K562 (cell line): ENCODE results near the gene PUSL1. TPM values are rescaled to one million over a fixed set of nuclear protein-coding genes. Genes with fewer than 3 reads are reported as not detected.

Experiments
- POLR2A ChIP-seq: fragments of 450-650 bp; conservative IDR thresholded peaks from 2 replicates; pipeline ENCODE4 v1.6.1; 2016
- POLR2AphosphoS5 ChIP-seq: IDR thresholded peaks from 2 replicates; pipeline ENCODE4 v1.6.1; 2011; ENCODE audit warnings: mild to moderate bottlenecking, low read depth, low read length, moderate library complexity; ENCODE audit not compliant: control insufficient read depth, insufficient read depth
- POLR2G ChIP-seq: fragments of 200-400 bp; formaldehyde crosslinking; IDR thresholded peaks from 2 replicates; pipeline ENCODE4 v1.6.1; 2017; ENCODE audit warnings: low read depth, mild to moderate bottlenecking, antibody characterized with exemption, low read length, moderate library complexity
- polyA plus RNA-seq, 8 experiments: library from polyadenylated mRNA; depleted of rRNA in 4 of 8; stranded (reverse) in 5 of 8; unstranded in 3 of 8; fragments of >200 nt; fragmentation: Nextera tagmentation in 2 of 8; fragmentation: Illumina TruSeq in 1 of 8; extraction: Ambion mirVana in 2 of 8; extraction: Trizol in 1 of 8; gene quantifications; 2 replicates each; pipeline versions ENCODE4 v1.2.1 to v1.2.3, GENCODE V29; 2011 to 2014; ENCODE audit warnings: inconsistent platforms in 1 of 8, missing spikeins in 1 of 8
- total RNA-seq, 7 experiments: library from RNA; depleted of rRNA in 6 of 7; stranded (reverse); fragments of >200 nt in 6 of 7; fragmentation: Illumina TruSeq in 2 of 7; extraction: Trizol in 2 of 7; gene quantifications; 2 replicates each; pipeline versions ENCODE4 v1.2.1 to v1.2.3, GENCODE V29; 2011 to 2021; ENCODE audit warnings: low replicate concordance in 1 of 7
- TF ChIP-seq, protein P1 (sequence below): fragments of 250-450 bp; sonication (Bioruptor Pico); IDR thresholded peaks from 2 replicates; pipeline ENCODE4 v1.4.0; 2020

The PUSL1 gene
- total and polyA plus RNA-seq, 9 of the 15 experiments (the other 6 are each of a cell fraction or from before 2014, with no cell fraction given): 0.62 to 86.9 (median 13.6) TPM

DNA sequence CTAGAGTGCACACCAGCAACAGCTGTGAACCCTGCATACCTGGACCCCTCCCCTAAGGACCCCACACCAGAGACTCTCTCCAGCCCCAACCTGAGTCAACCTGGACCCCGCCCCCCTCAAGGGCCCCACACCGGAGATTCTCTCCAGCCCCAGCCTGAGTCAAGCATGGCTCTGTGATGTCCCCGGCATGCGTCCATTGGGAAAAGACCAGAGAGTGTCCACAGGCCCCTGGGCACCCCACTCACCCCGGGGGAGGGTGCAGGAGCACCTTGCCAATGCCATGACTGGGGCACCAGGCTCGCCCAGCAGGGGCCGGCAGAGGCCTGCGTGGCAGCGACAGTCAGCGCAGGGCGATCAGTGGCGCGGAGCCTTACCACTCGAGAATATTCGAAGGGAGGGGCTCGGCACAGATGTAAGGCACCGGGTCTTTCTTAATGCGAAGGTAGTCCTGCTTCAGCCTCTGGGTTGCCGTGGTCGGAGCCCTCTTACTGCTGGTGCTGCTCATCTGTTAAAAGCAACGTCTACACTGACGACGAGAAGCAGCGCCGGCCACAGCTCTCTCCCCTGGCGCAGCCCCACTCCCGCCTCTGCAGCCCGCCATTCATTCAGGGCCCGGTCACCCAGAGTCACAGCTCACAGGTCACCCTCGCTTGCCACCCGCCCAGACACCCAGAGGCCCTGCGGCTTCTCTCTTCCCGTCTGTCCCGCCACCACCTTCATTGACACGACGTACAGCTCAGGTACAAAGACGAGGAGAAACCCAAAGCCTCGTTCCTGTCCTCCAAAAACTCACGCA is 40.7 kb upstream of the PUSL1 start (continued):
- TF ChIP-seq, protein P1, sequence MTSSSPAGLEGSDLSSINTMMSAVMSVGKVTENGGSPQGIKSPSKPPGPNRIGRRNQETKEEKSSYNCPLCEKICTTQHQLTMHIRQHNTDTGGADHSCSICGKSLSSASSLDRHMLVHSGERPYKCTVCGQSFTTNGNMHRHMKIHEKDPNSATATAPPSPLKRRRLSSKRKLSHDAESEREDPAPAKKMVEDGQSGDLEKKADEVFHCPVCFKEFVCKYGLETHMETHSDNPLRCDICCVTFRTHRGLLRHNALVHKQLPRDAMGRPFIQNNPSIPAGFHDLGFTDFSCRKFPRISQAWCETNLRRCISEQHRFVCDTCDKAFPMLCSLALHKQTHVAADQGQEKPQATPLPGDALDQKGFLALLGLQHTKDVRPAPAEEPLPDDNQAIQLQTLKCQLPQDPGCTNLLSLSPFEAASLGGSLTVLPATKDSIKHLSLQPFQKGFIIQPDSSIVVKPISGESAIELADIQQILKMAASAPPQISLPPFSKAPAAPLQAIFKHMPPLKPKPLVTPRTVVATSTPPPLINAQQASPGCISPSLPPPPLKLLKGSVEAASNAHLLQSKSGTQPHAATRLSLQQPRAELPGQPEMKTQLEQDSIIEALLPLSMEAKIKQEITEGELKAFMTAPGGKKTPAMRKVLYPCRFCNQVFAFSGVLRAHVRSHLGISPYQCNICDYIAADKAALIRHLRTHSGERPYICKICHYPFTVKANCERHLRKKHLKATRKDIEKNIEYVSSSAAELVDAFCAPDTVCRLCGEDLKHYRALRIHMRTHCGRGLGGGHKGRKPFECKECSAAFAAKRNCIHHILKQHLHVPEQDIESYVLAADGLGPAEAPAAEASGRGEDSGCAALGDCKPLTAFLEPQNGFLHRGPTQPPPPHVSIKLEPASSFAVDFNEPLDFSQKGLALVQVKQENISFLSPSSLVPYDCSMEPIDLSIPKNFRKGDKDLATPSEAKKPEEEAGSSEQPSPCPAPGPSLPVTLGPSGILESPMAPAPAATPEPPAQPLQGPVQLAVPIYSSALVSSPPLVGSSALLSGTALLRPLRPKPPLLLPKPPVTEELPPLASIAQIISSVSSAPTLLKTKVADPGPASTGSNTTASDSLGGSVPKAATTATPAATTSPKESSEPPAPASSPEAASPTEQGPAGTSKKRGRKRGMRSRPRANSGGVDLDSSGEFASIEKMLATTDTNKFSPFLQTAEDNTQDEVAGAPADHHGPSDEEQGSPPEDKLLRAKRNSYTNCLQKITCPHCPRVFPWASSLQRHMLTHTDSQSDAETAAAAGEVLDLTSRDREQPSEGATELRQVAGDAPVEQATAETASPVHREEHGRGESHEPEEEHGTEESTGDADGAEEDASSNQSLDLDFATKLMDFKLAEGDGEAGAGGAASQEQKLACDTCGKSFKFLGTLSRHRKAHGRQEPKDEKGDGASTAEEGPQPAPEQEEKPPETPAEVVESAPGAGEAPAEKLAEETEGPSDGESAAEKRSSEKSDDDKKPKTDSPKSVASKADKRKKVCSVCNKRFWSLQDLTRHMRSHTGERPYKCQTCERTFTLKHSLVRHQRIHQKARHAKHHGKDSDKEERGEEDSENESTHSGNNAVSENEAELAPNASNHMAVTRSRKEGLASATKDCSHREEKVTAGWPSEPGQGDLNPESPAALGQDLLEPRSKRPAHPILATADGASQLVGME (CRISPR knock-in tag): no peak
- TF ChIP-seq POLR2AphosphoS5 (peak; percentile 33; the same call in 1 of the 2 replicates), POLR2A (0 out of 2 replicates have a peak, but pooled peaks have one; percentile 18), POLR2G (peak; percentile 69)
